HepG2 (cell line): Measurements from ENCODE around the gene CREBBP. TPM values are rescaled to one million over a fixed set of nuclear protein-coding genes. Genes with fewer than 3 reads are reported as not detected.

ENCODE experiments used
- ATAD3A ChIP-seq: sonication (generic); formaldehyde crosslinking; IDR thresholded peaks from 2 replicates; pipeline ENCODE4 v1.4.0; 2020; ENCODE audit warnings: missing genetic modification reagents
- BHLHE40 ChIP-seq: IDR thresholded peaks from 2 replicates; pipeline ENCODE4 v1.6.1; 2011; ENCODE audit warnings: low read length, improper control_type of control experiment
- CERS6 ChIP-seq: sonication (generic); formaldehyde crosslinking; IDR thresholded peaks from 2 replicates; pipeline ENCODE4 v1.5.0; 2020; ENCODE audit warnings: missing genetic modification reagents
- CREBL2 ChIP-seq: sonication (generic); formaldehyde crosslinking; IDR thresholded peaks from 2 replicates; pipeline ENCODE4 v1.8.1; 2023; ENCODE audit warnings: missing genetic modification reagents, mild to moderate bottlenecking, borderline replicate concordance
- CTCF ChIP-seq: sonication (generic); formaldehyde crosslinking; IDR thresholded peaks from 2 replicates; pipeline ENCODE4 v1.5.0; 2020; ENCODE audit warnings: mild to moderate bottlenecking, missing genetic modification reagents, moderate library complexity
- HNF4G ChIP-seq, 2 experiments: sonication (generic) in 1 of 2; formaldehyde crosslinking in 1 of 2; IDR thresholded peaks; 2 replicates each; pipeline versions ENCODE4 v1.4.0 to v1.6.1; 2011 to 2020; ENCODE audit warnings: borderline replicate concordance in 2 of 2, low read depth in 2 of 2, mild to moderate bottlenecking in 2 of 2, low read length in 1 of 2, missing genetic modification reagents in 1 of 2, moderate library complexity in 1 of 2
- HOXA3 ChIP-seq: sonication (generic); formaldehyde crosslinking; IDR thresholded peaks from 2 replicates; pipeline ENCODE4 v1.5.0; 2020; ENCODE audit warnings: missing genetic modification reagents
- IKZF5 ChIP-seq: IDR thresholded peaks from 2 replicates; pipeline ENCODE4 v1.6.1; 2018; ENCODE audit warnings: missing genetic modification reagents, mild to moderate bottlenecking, missing compliant biosample characterization
- NR1H2 ChIP-seq: sonication (generic); formaldehyde crosslinking; IDR thresholded peaks from 2 replicates; pipeline ENCODE4 v1.8.1; 2022; ENCODE audit warnings: low read depth, missing genetic modification reagents, borderline replicate concordance
- NR3C1 ChIP-seq: sonication (generic); formaldehyde crosslinking; IDR thresholded peaks from 2 replicates; pipeline ENCODE4 v1.4.0; 2020; ENCODE audit warnings: missing genetic modification reagents
- POLR2A ChIP-seq, 2 experiments: IDR thresholded peaks; 2 replicates each; pipeline ENCODE4 v1.6.1; 2011; ENCODE audit warnings: low read depth in 2 of 2, low read length in 2 of 2, mild to moderate bottlenecking in 1 of 2, moderate library complexity in 1 of 2; ENCODE audit not compliant: insufficient read depth in 1 of 2
- SALL1 ChIP-seq: sonication (generic); formaldehyde crosslinking; IDR thresholded peaks from 2 replicates; pipeline ENCODE4 v1.8.0; 2022; ENCODE audit warnings: mild to moderate bottlenecking, missing genetic modification reagents
- TFDP1 ChIP-seq: IDR thresholded peaks from 2 replicates; pipeline ENCODE4 v1.6.1; 2016; ENCODE audit warnings: missing compliant biosample characterization, missing genetic modification reagents, borderline replicate concordance
- TRIM24 ChIP-seq: sonication (generic); formaldehyde crosslinking; IDR thresholded peaks from 2 replicates; pipeline ENCODE4 v1.8.0; 2022; ENCODE audit warnings: mild to moderate bottlenecking, missing genetic modification reagents
- ZHX1 ChIP-seq: sonication (generic); formaldehyde crosslinking; IDR thresholded peaks from 2 replicates; pipeline ENCODE4 v1.8.1; 2022; ENCODE audit warnings: low read depth, mild to moderate bottlenecking, missing genetic modification reagents
- ZNF333 ChIP-seq: sonication (generic); formaldehyde crosslinking; IDR thresholded peaks from 2 replicates; pipeline ENCODE4 v1.4.0; 2020; ENCODE audit warnings: mild to moderate bottlenecking, missing genetic modification reagents, borderline replicate concordance
- ZSCAN20 ChIP-seq: sonication (generic); formaldehyde crosslinking; IDR thresholded peaks from 2 replicates; pipeline ENCODE4 v1.4.0; 2020; ENCODE audit warnings: missing genetic modification reagents, mild to moderate bottlenecking, borderline replicate concordance
- polyA plus RNA-seq, 8 experiments: library from polyadenylated mRNA; depleted of rRNA in 3 of 8; stranded (reverse) in 7 of 8; unstranded in 1 of 8; fragments of >200 nt; fragmentation: Illumina TruSeq in 4 of 8; extraction: Trizol in 4 of 8; gene quantifications; 2 replicates each; pipeline versions ENCODE4 v1.2.1 to v1.2.3, GENCODE V29; 2011 to 2016; ENCODE audit warnings: low read depth in 4 of 8, missing spikeins in 1 of 8, mixed read lengths in 1 of 8; ENCODE audit not compliant: insufficient read depth in 1 of 8
- total RNA-seq, 5 experiments: library from RNA; depleted of rRNA; stranded (reverse); fragments of >200 nt; fragmentation: Illumina TruSeq; extraction: Trizol; gene quantifications; 2 replicates each; pipeline ENCODE4 v1.2.3, GENCODE V29; 2016; ENCODE audit warnings: low read depth in 1 of 5

Gene CREBBP
- total and polyA plus RNA-seq, 2 of the 13 experiments (the other 11 are each of a cell fraction or from before 2014, with no cell fraction given), result 5.3 to 10.4 TPM

- no peak for TF ChIP-seq BHLHE40
- TF ChIP-seq SALL1 (CRISPR knock-in tag), result peak; percentile 20
- peak; percentile 74; the same call in 1 of the 2 replicates for TF ChIP-seq ZNF333 (CRISPR knock-in tag)
- peak; percentile 51 for TF ChIP-seq HOXA3 (CRISPR knock-in tag)
- peak; percentile 48; the same call in 1 of the 2 replicates for TF ChIP-seq TFDP1 (CRISPR knock-in tag)
- peak; percentile 70 to 84 for TF ChIP-seq POLR2A (IDR thresholded peaks at IDR 0.05; ENCODE audit: insufficient read depth in 1 of 2, low read depth in 2 of 2, low read length in 2 of 2)
- peak; percentile 36; the same call in 1 of the 2 replicates for TF ChIP-seq NR1H2 (CRISPR knock-in tag)
- TF ChIP-seq NR3C1, result no peak
- no peak for TF ChIP-seq CERS6 (CRISPR knock-in tag)
- 0 out of 2 replicates have a peak, but pooled peaks have one; percentile 27 for TF ChIP-seq ZHX1 (CRISPR knock-in tag)
- no peak for TF ChIP-seq TRIM24 (CRISPR knock-in tag)
- 0 out of 2 replicates have a peak, but pooled peaks have one; percentile 29 for TF ChIP-seq CREBL2
- TF ChIP-seq ZSCAN20 (CRISPR knock-in tag), result no peak
- TF ChIP-seq IKZF5 (CRISPR knock-in tag), result 0 out of 2 replicates have a peak, but pooled peaks have one; percentile 19
- peak; percentile 54; the same call in 1 of the 2 replicates for TF ChIP-seq HNF4G (IDR thresholded peaks at IDR 0.05; ENCODE audit: borderline replicate concordance, low read depth, low read length)
- peak; percentile 27; the same call in 1 of the 2 replicates for TF ChIP-seq HNF4G (CRISPR knock-in tag; IDR thresholded peaks at IDR 0.05; ENCODE audit: borderline replicate concordance, low read depth)
- peak; percentile 27; the same call in 1 of the 2 replicates for TF ChIP-seq CTCF (CRISPR knock-in tag)
- TF ChIP-seq ATAD3A (CRISPR knock-in tag), result no peak
These were observed at the start of gene CREBBP (continued) for GRCh38 chr16:3880623-3881498.
